ENCODE measurements around the gene VGLL4. TPM values are rescaled to one million over a fixed set of nuclear protein-coding genes. Genes with fewer than 3 reads are reported as not detected.
A peak's percentile ranks its signal among the peaks of the same experiment; 100 is the strongest.

VGLL4 gene
- total RNA-seq, 2 donors from 2014 or later, result 47.5 to 49.7 TPM

DNA sequence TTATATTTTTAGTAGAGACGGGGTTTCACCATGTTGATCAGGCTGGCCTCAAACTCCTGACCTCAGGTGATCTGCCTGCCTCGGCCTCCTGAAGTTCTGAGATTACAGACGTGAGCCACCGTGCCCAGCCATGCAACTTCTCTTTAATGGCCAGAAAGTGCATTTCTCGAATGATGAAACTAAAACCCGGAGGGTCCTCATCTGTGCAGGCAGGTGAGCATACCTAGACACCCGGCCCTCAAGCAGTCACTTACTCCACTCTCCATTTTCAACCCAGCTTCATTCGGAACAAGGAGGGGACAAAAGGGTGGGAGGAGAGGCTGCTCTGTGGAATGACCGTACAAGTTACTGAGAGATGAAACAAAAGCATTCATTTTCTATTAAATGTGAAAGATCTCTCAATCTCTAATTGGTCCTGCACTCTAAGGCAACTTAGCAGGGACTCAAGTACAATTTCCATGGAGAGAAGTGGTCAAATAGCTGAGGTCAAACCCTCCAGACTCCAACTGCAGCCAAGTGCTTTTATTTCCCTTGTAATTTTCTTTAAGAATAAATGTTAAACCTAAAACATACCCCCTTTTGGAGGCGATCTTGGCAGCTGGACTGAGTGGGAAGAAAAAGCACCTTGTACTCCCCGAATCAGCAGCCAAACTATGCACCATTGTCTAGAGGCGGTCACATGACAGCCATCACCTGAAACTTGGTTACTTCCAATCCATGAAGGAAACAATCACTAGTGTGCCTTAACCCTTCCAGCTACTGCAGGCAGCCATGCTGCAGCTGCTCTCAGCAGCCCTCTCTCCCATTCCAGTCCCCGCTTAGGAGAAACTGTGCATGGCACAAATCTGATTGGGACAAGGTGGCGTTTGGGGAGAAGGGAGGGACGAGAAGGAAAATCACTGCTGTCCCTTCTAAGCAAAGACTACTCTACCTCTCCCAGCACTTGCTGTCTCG, 62.2 kb downstream of the VGLL4 start:
- peaks cover 19% of the 10 kb centered on the region for H3K36me3 Mint-ChIP-seq (ENCODE audit: low read depth)
- peak overlapping the region; percentile 55 for H3K4me3 Mint-ChIP-seq
- peak overlapping the region; percentile 80 for H3K4me3 ChIP-seq (ENCODE audit: low read length)
- H3K9ac ChIP-seq (ENCODE audit: extremely low read depth, low read length, poor library complexity, severe bottlenecking), result peak overlapping the region; percentile 58
- TF ChIP-seq CTCF (conservative IDR thresholded peaks at IDR 0.05), result no peak
- H3K27ac ChIP-seq (ENCODE audit: low read depth, low read length), result peak overlapping the region; percentile 92
- no peaks in the 10 kb centered on the region for H3K27me3 ChIP-seq (ENCODE audit: control insufficient read depth, insufficient read depth, low read length, poor library complexity, severe bottlenecking)
- H3K27ac Mint-ChIP-seq, result peak overlapping the region; percentile 86
- WGBS, 2 experiments (ENCODE audit: insufficient coverage in 1 of 2, insufficient read length in 1 of 2), result 70 to 83% methylated on average over 6 to 16 of the region's 16 CpGs
- H3K9me3 ChIP-seq (ENCODE audit: control insufficient read depth, low read length), result peaks cover 6% of the 10 kb centered on the region
- no peaks in the 10 kb centered on the region for H3K9me3 Mint-ChIP-seq
- peaks cover 9% of the 10 kb centered on the region for H3K36me3 ChIP-seq (ENCODE audit: control insufficient read depth, insufficient read depth, low read length)
- peaks cover 32% of the 10 kb centered on the region for H3K4me1 Mint-ChIP-seq
- H3K4me1 ChIP-seq (ENCODE audit: control insufficient read depth, insufficient read depth, low read length), result peaks cover 6% of the 10 kb centered on the region
- no peaks in the 10 kb centered on the region for H3K27me3 Mint-ChIP-seq (ENCODE audit: insufficient read depth)
- DNase-seq, result no peak

DNA sequence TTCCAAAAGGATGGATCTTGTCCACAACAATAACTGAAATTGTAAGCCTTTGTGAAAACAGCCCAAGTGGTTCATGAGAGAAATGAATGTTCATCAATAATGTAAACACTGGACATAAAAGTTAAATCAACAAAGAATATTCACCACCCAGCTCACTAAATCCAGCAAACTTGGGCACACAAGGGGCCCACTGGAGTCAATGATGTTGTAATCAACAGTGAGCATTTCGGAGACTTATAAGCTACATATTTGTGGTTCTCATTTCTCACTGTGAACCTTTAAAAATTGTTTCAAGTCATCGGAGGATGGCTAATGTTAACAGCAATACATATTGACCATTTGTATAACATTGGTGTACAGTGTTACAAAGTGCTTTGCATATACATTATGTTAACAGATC, 63.1 kb downstream of the VGLL4 start:
- H3K4me1 Mint-ChIP-seq, result peaks cover 32% of the 10 kb centered on the region
- H3K27ac Mint-ChIP-seq, result no peak overlapping the region
- H3K27me3 Mint-ChIP-seq (ENCODE audit: insufficient read depth), result no peaks in the 10 kb centered on the region
- H3K36me3 Mint-ChIP-seq (ENCODE audit: low read depth), result peaks cover 19% of the 10 kb centered on the region
- Histone ChIP-seq H3K4me3 (ENCODE audit: low read length) (no peak overlapping the region), H3K4me1 (ENCODE audit: control insufficient read depth, insufficient read depth, low read length) (peaks cover 6% of the 10 kb centered on the region), H3K9ac (ENCODE audit: extremely low read depth, low read length, poor library complexity, severe bottlenecking) (no peak overlapping the region), H3K27ac (ENCODE audit: low read depth, low read length) (no peak overlapping the region), H3K36me3 (ENCODE audit: control insufficient read depth, insufficient read depth, low read length) (peaks cover 8% of the 10 kb centered on the region), H3K9me3 (ENCODE audit: control insufficient read depth, low read length) (peaks cover 6% of the 10 kb centered on the region), H3K27me3 (ENCODE audit: control insufficient read depth, insufficient read depth, low read length, poor library complexity, severe bottlenecking) (no peaks in the 10 kb centered on the region)
- H3K4me3 Mint-ChIP-seq, result no peak overlapping the region
- WGBS, 2 experiments (ENCODE audit: insufficient coverage in 1 of 2, insufficient read length in 1 of 2), result 99 to 100% methylated on average over 2 of the region's 2 CpGs
- TF ChIP-seq CTCF (conservative IDR thresholded peaks at IDR 0.05), result no peak
- no peak for DNase-seq
- no peaks in the 10 kb centered on the region for H3K9me3 Mint-ChIP-seq

DNA sequence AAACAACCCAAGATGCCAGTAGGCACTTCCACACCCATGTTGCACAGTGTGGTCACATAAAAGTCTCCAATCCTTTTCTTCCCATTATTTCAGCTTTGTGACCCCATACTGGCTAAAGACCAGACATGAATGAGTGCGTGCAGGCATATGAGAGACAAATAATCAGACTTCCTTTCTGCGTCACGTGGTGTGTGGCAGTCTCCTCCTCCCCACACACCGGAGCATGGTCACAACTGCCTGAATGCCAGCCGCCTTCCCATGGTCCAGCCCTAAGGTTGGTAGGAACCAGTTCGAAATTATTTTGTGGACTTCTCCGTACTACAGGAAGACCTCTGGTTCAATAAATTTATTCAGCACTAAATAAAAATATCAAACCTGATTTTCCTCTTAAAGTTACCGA, 65.5 kb downstream of the VGLL4 start:
- Histone ChIP-seq H3K4me1 (ENCODE audit: control insufficient read depth, insufficient read depth, low read length) (peaks cover 6% of the 10 kb centered on the region), H3K27ac (ENCODE audit: low read depth, low read length) (peak overlapping the region; percentile 6), H3K27me3 (ENCODE audit: control insufficient read depth, insufficient read depth, low read length, poor library complexity, severe bottlenecking) (no peaks in the 10 kb centered on the region), H3K4me3 (ENCODE audit: low read length) (no peak overlapping the region), H3K9me3 (ENCODE audit: control insufficient read depth, low read length) (peaks cover 6% of the 10 kb centered on the region), H3K36me3 (ENCODE audit: control insufficient read depth, insufficient read depth, low read length) (peaks cover 8% of the 10 kb centered on the region), H3K9ac (ENCODE audit: extremely low read depth, low read length, poor library complexity, severe bottlenecking) (no peak overlapping the region)
- Mint-ChIP-seq H3K27me3 (ENCODE audit: insufficient read depth) (no peaks in the 10 kb centered on the region), H3K4me3 (no peak overlapping the region), H3K4me1 (peaks cover 22% of the 10 kb centered on the region), H3K36me3 (ENCODE audit: low read depth) (peaks cover 28% of the 10 kb centered on the region), H3K27ac (peak overlapping the region; percentile 42), H3K9me3 (no peaks in the 10 kb centered on the region)
- TF ChIP-seq CTCF (conservative IDR thresholded peaks at IDR 0.05), result no peak
- DNase-seq, result no peak
- 90 to 92% methylated on average over 7 of the region's 8 CpGs for WGBS, 2 experiments (ENCODE audit: insufficient coverage in 1 of 2, insufficient read length in 1 of 2)
